GM12878 (cell line): Measurements from ENCODE around the gene PNMA1. TPM values are rescaled to one million over a fixed set of nuclear protein-coding genes. Genes with fewer than 3 reads are reported as not detected.

Source experiments
- ATAC-seq: fragments of 200-7000 bp; cut with Tn5 transposase; 3 replicates; pipeline ENCODE4 v1.9.1; 2020; ENCODE audit warnings: mild to moderate bottlenecking, moderate library complexity
- BruUV-seq: library from RNA; stranded (reverse); fragments of 400-500 nt; replicated peaks from 2 replicates; lab custom pipeline; 2021; lab: Mats Ljungman, UMichigan
- CTCF ChIA-PET: fragments of 300-600 bp; sonication (Branson Sonifier 250); formaldehyde crosslinking; extraction: SDS; loops from one replicate; lab custom pipeline; 2021; ENCODE audit warnings: inconsistent platforms; lab: Yijun Ruan, JAX
- POLR2A ChIA-PET: fragments of 350-600 bp; formaldehyde crosslinking; extraction: SDS; loops from one replicate; lab custom pipeline; 2021; ENCODE audit warnings: inconsistent platforms; lab: Charles Lee
- RAD21 ChIA-PET: fragments of 300-600 bp; sonication (Branson Sonifier 250); formaldehyde crosslinking; loops from one replicate; lab custom pipeline; 2023; ENCODE audit warnings: antibody characterized with exemption; ENCODE audit not compliant: unreplicated experiment; lab: Charles Lee
- SMC1A ChIA-PET: fragments of 300-600 bp; sonication (Branson Sonifier 250); formaldehyde crosslinking; loops from one replicate; lab custom pipeline; 2023; ENCODE audit not compliant: unreplicated experiment, uncharacterized antibody; lab: Charles Lee
- DNase-seq: peaks from one replicate; pipeline ENCODE4 v3.0.0-alpha.2; 2011; ENCODE audit warnings: low read depth, low spot score
- FAIRE-seq: peaks from 3 replicates; lab custom pipeline; 2011; peaks lifted over from hg19 to GRCh38; lab: Jason Lieb, UNC
- H2AFZ ChIP-seq: 2 replicates; pipeline ENCODE4 v1.6.0; 2011; ENCODE audit warnings: low read depth, low read length, control low read depth; ENCODE audit not compliant: control insufficient read depth
- H3K27ac ChIP-seq: 2 replicates; pipeline ENCODE4 v1.5.1; 2011; ENCODE audit warnings: control low read depth; ENCODE audit not compliant: control insufficient read depth, insufficient read depth
- H3K27me3 ChIP-seq, 2 experiments: replicated peaks in 1 of 2; 2 replicates each; pipeline versions ENCODE4 v1.6.0 to v1.6.1; 2011; ENCODE audit warnings: low read length in 1 of 2; ENCODE audit not compliant: control insufficient read depth in 2 of 2, insufficient read depth in 2 of 2
- H3K36me3 ChIP-seq, 2 experiments: 2 replicates each; pipeline ENCODE4 v1.5.1; 2011; ENCODE audit warnings: low read length in 1 of 2; ENCODE audit not compliant: control insufficient read depth in 2 of 2, insufficient read depth in 2 of 2
- H3K4me1 ChIP-seq: 2 replicates; pipeline ENCODE4 v1.6.1; 2011; ENCODE audit warnings: mild to moderate bottlenecking, low read length, moderate library complexity, mixed read lengths; ENCODE audit not compliant: control insufficient read depth, insufficient read depth
- H3K4me2 ChIP-seq: 2 replicates; pipeline ENCODE4 v1.6.0; 2011; ENCODE audit warnings: control low read depth; ENCODE audit not compliant: control insufficient read depth, insufficient read depth
- H3K4me3 ChIP-seq: fragments of 200-600 bp; sonication (generic); 2 replicates; pipeline ENCODE4 v1.5.1; 2016
- H3K79me2 ChIP-seq: 2 replicates; pipeline ENCODE4 v1.6.0; 2011; ENCODE audit warnings: low read length; ENCODE audit not compliant: control insufficient read depth, insufficient read depth
- H3K9ac ChIP-seq: 2 replicates; pipeline ENCODE4 v1.8.0; 2011; ENCODE audit warnings: low read length, control low read depth, mixed read lengths; ENCODE audit not compliant: control insufficient read depth, insufficient read depth
- H3K9me3 ChIP-seq: replicated peaks from 3 replicates; pipeline ENCODE4 v1.5.1; 2011; ENCODE audit warnings: mild to moderate bottlenecking, low read length; ENCODE audit not compliant: control insufficient read depth, insufficient read depth
- H4K20me1 ChIP-seq: 2 replicates; pipeline ENCODE4 v1.6.0; 2011; ENCODE audit not compliant: control insufficient read depth, insufficient read depth
- BCL11A ChIP-seq: IDR thresholded peaks from 2 replicates; pipeline ENCODE4 v1.6.1; 2011; ENCODE audit warnings: low read depth, low read length
- IRF4 ChIP-seq: IDR thresholded peaks from 2 replicates; pipeline ENCODE4 v1.6.1; 2011; ENCODE audit warnings: low read depth, low read length
- NKRF ChIP-seq: fragments of 450-650 bp; conservative IDR thresholded peaks from 2 replicates; pipeline ENCODE4 v1.6.1; 2017; ENCODE audit warnings: mild to moderate bottlenecking, moderate library complexity
- PAX8 ChIP-seq: fragments of 450-650 bp; IDR thresholded peaks from 2 replicates; pipeline ENCODE4 v1.6.1; 2017; ENCODE audit warnings: mild to moderate bottlenecking, moderate library complexity
- POLR2A ChIP-seq: IDR thresholded peaks from 2 replicates; pipeline ENCODE4 v1.6.1; 2011; ENCODE audit warnings: low read depth, mild to moderate bottlenecking, low read length
- RAD51 ChIP-seq: fragments of 450-650 bp; IDR thresholded peaks from 2 replicates; pipeline ENCODE4 v1.6.1; 2016; ENCODE audit warnings: moderate library complexity, mild to moderate bottlenecking, inconsistent platforms
- ZNF274 ChIP-seq: IDR thresholded peaks from one replicate; pipeline ENCODE4 v1.8.0; 2011; ENCODE audit not compliant: insufficient read length, insufficient read depth
- WGBS: methylation state at CpG from one replicate; pipeline ENCODE4 v1.1.6; 2016; ENCODE audit warnings: low lambda C conversion rate; ENCODE audit not compliant: insufficient replicate concordance, insufficient coverage; ENCODE audit errors: missing lambda C conversion rate; 5-methylcytosine and 5-hydroxymethylcytosine counted together
- in situ Hi-C: fragments of 300-500 bp; cut with MboI; formaldehyde crosslinking; loops from 9 replicates; pipeline ENCODE4 v1.14.3; 2018; ENCODE audit warnings: mixed read lengths
- intact Hi-C: fragments of 100-400 bp; cut with micrococcal nuclease; formaldehyde crosslinking; loops from one replicate; pipeline ENCODE4 v1.14.2; 2022; ENCODE audit not compliant: unreplicated experiment
- polyA plus RNA-seq, 11 experiments: library from polyadenylated mRNA; depleted of rRNA in 4 of 11; unstranded in 6 of 11; stranded (reverse) in 5 of 11; fragments of >200 nt; fragmentation: Nextera tagmentation in 4 of 11; fragmentation: Illumina TruSeq in 1 of 11; extraction: Ambion mirVana in 4 of 11; extraction: Trizol in 1 of 11; gene quantifications; 1 replicate in 1 of 11; 2 replicates in 10 of 11; pipeline versions ENCODE4 v1.2.1 to v1.2.3, GENCODE V29; 2011 to 2016; ENCODE audit warnings: inconsistent platforms in 2 of 11, missing spikeins in 2 of 11, low read depth in 1 of 11
- total RNA-seq, 4 experiments: library from RNA; depleted of rRNA in 3 of 4; stranded (reverse); fragments of >200 nt in 3 of 4; fragmentation: Illumina TruSeq in 1 of 4; extraction: Trizol in 1 of 4; gene quantifications; 2 replicates each; pipeline versions ENCODE4 v1.2.1 to v1.2.3, GENCODE V29; 2013 to 2021

PNMA1 gene
- total and polyA plus RNA-seq, 10 of the 15 experiments (the other 5 are each of a cell fraction or from before 2014, with no cell fraction given) = 1.8 to 39.3 (median 11.1) TPM

- TF ChIP-seq NKRF = no peak
- no peak for TF ChIP-seq RAD51
- no peak for TF ChIP-seq BCL11A
- no peak for TF ChIP-seq ZNF274
- no peak for TF ChIP-seq PAX8
- no peak for TF ChIP-seq IRF4
- no peak for TF ChIP-seq POLR2A
- TF ChIP-seq, all 136 proteins: peak for 0
- POLR2A ChIA-PET = interaction anchor here (0.7 to 6.7 kb wide), 9 partner anchors 9 to 54 kb away, joined by 3 to 54 read pairs (median 5); no protein-coding TSS in a partner anchor
- FAIRE-seq (no peak), DNase-seq (no peak), ATAC-seq (no peak)
- H3K4me3 ChIP-seq = peak overlapping the region; percentile 55
- peaks cover 95% of the 10 kb centered on the region for H3K79me2 ChIP-seq
- intact Hi-C loops = no loop called here
- H3K27me3 ChIP-seq = no peaks in the 10 kb centered on the region
- peak overlapping the region; percentile 96 for H3K4me2 ChIP-seq
- RAD21 ChIA-PET = interaction anchor here (0.5 to 8.5 kb wide), 8 partner anchors 13 to 84 kb away, joined by 3 to 114 read pairs (median 18); a partner anchor contains a TSS
- no peak overlapping the region for H2AFZ ChIP-seq
- peak overlapping the region; percentile 59; the same call in 1 of the 2 replicates for H3K9ac ChIP-seq
- peak overlapping the region; percentile 81 for H3K27ac ChIP-seq
- no TSS peak for BruUV-seq
- peaks cover 27% of the 10 kb centered on the region for H4K20me1 ChIP-seq
- H3K9me3 ChIP-seq = no peaks in the 10 kb centered on the region
- H3K36me3 ChIP-seq = peaks cover 15 to 44% of the 10 kb centered on the region in 2 experiments
- in situ Hi-C loops = loop anchor here (5.0 to 25.0 kb wide), 2 partner anchors 85 to 295 kb away; no protein-coding TSS in a partner anchor
- SMC1A ChIA-PET = interaction anchor here (0.6 to 6.7 kb wide), 14 partner anchors 9 to 87 kb away, joined by 3 to 60 read pairs (median 6); no protein-coding TSS in a partner anchor
- CTCF ChIA-PET = interaction anchor here (0.6 to 21.0 kb wide), 12 partner anchors 10 to 144 kb away, joined by 3 to 288 read pairs (median 6); partner anchors contain the start of gene ZNF410
- WGBS = 24% methylated on average over 6 of the region's 6 CpGs
- peaks cover 67% of the 10 kb centered on the region for H3K4me1 ChIP-seq
Observed at GRCh38 chr14:73742520-73743238, 28.5 kb upstream of the PNMA1 start.
